A204.1 (cell line): ENCODE measurements around the gene VPS11.
"Not testable (repeated sequence)": the region's sequence is repeated elsewhere in the genome, so short reads cannot be mapped to it uniquely, and the experiment has no call there.

Source experiments
- FAIRE-seq: peaks from 2 replicates; lab custom pipeline; 2012; peaks lifted over from hg19 to GRCh38; lab: Jason Lieb, UNC

Gene VPS11

DNA sequence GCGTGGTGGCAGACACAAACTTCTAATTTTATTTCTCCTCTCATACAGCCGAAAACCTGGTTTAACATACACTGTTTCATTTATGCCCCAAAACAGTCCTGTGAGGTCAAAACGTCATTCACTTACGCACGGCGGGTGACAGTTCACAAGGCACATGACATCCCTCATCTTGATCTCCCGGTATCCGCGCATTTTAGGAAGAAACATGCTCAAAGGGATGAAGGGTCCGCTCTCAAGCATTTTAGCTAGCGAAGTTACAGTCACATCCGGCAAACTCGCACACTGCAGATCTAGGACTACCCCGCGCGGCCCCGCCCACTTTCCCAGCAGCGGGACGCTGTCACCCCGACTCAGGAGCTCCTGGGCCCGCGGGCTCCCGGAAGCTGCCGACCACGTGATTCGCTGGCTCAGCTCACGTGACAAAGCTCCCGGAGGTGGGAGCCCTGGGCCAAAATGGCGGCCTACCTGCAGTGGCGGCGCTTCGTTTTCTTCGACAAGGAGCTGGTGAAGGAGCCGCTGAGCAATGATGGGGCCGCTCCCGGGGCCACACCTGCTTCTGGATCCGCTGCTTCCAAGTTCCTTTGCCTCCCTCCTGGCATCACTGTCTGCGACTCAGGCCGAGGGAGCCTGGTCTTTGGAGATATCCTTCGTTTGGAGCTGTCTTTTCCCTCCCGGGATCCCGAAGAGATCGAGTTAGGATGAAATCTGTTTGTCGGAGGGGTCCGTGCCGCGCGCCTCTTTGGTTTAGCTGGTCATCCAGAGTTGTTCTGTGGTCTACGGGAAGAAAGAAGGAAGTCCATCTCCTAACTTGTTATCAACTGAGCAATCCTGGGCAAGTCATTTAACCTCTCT lies at the start of gene VPS11:
Gene VPS11, plus strand, starts transcription at position 448 of the 852 bp plus-strand sequence. Its CDS starts 6 bp downstream, at position 454.
- peak; percentile 69 for FAIRE-seq

DNA sequence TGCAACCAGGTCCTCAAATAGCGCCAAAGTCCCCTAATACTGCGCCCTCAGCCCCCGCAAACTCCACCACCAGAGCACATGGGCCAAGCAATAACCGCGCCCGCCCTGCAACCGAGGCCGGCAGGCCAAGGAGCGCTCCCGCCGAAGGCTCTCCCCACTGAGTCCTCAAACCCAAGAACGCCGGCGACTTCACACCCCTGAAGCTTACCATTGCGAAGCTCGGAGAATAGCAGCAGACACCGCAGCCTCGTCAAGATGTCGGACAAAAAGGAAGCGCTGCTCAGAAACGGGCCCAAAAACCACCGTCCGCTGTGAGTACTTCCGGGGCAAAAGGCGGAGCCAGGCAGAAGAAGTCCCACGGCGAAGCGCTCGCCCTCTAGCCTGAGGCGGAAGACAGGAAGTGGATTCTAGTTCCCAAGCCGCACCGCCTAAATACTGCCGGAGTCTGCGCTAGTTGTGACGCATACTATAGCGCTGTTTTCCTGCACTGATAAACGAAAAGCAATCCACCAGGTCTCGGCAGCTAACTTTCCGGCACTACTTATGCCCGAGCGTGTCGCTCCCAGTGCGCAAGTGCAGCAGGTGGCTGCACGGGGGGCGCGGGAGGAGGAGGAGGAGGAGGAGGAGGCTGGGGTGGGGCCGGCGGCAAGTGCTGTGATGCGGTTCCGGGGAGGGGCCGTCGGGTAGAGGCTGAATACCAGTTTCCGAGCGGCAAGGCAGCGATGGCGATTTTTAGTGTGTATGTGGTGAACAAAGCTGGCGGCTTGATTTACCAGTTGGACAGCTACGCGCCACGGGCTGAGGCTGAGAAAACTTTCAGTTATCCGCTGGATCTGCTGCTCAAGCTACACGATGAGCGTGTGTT lies 49.3 kb upstream of the VPS11 start, which contains the start of the genes RPS25 and TRAPPC4:
Gene RPS25, minus strand, starts transcription at position 270 of the 865 bp plus-strand sequence. Its CDS starts 59 bp downstream, at position 211.
Gene TRAPPC4, plus strand, starts transcription at position 693 of the 865 bp plus-strand sequence. Its CDS starts 30 bp downstream, at position 723.
- FAIRE-seq: peak; percentile 34

DNA sequence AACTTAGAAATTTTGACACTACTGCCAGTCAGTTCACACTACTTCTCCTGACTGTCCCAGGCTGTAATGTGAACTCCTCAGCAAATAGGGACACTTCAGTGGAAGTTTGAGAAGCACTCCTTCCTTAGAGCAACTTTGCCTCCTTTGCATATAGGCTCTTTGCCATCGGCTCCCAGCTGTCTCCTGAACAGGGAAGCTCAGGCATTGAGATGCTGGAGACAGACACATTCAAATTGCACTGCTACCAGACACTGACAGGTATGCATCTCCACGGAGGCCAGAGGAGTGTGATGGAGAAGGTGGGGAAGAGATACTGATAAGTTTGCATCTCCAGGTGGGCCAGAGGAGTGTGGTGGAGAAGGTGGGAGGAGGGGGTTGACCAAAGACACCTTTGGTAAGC lies 47.6 kb upstream of the VPS11 start:
- no peak for FAIRE-seq

DNA sequence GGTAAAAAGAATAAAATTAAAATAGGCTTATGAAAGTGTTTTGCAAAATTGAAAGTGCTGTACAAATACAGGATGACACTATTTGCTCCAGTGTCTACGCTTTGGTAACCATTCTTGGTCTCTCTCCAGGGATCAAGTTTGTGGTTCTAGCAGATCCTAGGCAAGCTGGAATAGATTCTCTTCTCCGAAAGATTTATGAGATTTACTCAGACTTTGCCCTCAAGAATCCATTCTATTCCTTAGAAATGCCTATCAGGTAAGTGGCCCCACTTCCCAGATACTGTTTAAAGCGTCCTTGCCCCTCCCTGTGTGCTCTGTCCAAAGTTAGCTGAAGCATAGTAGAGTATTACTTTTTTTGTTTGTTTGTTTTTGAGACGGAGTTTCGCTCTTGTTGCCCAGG lies 46.0 kb upstream of the VPS11 start:
- no peak for FAIRE-seq

DNA sequence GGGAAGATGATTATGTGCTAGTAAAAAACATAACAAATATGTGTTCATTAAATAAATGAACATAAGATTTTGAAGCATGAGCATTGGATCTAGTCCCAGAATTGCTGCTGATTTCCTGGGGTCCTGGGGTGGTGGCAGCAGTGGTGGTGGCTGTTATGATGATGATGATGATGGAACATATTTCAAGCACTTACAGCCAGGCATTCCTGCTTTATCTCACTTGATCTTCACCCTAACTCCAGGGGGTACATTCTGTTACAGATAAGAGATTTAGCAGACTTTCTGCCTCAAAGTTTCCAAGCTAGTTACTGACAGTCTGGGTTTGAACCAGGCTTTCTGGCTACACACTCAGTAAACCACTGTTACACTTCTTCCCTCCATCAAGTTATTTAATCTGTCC lies 43.9 kb upstream of the VPS11 start:
- no peak for FAIRE-seq

DNA sequence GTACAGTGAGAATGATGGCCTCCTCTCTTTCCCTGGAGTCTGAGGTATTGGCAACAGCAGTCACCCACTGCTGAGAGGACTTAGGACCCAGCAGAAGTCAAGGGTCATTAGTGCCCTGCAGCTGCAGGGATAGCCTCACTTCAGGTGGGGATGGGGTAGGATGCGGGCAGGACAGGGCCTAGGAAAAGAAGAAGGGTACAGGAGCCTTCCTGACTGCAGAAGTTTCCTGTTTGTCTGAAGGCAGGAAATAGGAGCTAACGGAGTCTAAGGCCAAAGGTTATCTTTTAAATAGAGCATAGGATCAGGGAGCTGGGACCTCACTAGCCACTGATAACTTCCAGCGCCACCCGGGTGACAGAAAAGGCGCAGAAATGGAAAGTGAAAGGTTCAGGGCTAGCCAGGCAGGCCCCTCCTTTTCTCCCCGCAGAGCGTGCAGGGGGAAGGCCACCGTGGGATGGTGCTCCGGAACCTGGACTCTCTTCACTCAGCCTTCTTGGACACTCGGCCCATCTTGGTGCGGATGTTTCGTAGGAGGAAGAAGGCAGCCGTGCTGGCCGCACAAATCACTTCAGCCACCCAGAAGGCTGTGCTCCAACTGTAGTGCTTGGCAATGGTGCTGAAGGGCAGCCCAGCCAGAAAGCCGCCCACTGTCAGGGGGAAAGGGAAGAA lies 43.1 kb upstream of the VPS11 start:
- no peak for FAIRE-seq

DNA sequence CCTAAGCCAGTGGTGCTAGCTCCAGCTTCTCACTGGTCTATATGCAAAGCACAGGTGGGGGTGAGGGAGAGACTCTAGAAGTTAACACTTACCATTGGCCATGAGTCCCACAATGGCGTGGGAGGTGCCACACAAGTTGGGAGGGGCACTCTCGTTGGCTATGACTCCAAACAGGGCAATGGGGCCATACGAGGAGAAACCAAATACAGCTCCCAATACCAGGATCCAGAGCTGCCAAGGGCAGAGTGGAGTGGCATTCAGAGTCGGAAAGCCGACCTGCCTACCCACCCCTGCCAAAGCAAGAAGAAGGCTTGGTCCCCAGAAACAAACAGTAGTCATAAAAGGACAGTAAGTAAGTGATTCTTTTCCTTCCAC lies 42.5 kb upstream of the VPS11 start:
- FAIRE-seq: no peak

DNA sequence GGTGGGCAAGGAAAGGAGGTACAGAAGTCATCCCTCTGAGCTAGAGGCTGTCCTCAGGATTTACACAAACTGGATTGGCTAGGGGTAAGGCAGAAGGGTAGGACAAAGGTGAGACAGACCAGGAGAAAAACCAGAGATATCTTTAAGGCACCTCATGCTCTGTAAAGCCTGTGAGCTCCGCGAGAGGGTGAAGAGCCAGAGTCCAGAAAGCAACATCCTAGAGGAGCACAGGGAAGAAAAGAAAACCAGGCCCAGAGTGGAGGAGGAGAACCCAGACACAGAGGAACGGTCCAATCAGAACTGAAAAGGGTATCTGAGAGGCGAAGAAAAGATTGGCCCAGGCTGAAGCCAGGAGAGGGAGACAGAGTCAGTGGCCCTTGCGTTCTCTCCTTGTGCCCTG lies 42.1 kb upstream of the VPS11 start:
- no peak for FAIRE-seq

DNA sequence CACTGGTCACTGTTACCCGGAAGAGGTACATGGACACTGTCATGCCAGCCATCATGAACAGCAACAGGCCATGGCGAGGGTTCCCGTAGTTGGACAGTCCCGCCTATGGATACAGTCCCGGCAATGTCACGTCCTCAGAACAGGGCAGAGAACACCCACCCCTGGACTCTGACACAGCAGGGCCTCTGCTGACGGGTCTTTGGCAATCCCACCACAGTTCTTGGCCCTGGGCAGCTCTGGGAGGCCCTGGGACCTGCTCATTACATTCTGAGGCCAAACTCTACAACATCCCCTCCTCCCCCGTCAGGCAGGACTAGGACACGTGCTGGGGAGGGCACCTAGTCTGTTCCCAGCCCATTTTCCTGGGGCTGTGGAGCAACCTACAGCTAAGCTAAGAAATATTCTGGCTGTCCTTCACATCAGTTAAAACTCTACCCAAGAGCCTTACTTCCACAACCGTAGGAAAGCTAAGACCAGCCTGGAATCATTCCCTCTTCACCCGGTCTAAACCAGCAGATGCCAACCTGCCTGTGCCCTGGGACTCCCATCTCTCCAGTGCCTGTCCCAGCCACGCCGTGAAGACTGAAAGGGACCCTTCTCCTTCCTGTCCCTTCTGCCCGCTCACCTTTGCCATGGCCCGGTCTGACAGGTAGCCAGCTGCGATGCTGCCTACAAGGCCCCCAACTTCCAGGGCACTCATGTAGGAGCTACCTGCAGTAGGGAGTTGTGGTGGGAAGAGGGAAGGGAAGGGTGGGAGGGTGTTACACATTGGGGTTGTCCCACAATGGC lies 41.4 kb upstream of the VPS11 start:
- no peak for FAIRE-seq

DNA sequence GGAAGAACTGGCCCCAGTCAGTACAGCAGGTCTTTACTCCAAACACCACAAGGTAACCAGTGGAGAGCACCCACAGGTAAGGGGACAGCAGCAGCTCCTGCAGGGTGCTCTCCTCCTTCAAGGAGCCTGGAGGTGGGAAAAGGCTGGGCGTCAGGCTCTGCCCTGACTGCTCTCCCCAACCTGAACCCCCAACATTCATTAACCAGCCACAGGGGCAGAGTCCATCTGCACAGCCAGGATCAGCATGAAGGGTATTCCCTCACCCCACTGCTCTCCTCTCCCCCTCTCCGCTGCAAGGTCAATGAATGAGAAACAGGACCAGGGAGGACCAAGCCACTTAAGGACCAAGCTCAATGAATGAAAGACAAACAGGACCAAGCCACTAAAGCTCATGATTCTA lies 40.6 kb upstream of the VPS11 start:
- FAIRE-seq: no peak

DNA sequence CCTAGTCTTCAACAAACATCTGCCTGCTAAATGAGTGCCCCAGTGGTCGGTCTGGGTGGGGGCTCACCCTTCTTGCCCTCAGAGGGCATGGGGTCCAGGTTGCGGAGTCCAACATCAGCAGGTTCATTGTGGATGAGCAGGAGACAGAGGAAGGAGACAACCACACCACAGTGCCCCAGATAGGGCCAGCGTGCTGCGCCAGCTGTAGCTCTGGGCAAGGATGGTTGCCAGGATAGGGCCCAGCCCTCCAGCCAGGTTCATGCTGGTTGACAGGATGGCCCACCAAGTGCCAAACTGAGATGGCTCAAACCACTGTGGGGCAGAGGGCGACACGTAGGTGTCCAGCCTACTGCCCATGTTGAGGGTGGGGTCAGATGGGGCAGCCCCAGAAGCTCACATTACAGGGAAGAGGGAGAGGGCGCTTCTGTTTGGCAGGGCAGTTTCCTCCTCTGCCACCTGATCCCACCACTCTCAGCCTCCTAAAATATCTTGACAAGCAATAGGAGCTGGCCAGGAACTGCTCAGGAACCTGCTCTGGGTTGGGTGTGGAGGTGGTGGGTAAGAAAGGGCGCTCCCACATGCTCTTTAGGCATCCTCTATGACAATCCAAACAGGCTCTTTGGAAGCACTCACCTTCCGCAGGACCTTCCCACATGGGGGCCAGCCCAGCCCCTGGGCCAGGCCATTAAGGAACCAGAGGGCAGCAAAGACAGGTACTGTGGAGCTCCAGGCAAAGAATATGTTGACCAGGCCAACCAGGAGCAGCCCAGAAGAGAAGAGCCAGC lies 39.9 kb upstream of the VPS11 start:
- no peak for FAIRE-seq

DNA sequence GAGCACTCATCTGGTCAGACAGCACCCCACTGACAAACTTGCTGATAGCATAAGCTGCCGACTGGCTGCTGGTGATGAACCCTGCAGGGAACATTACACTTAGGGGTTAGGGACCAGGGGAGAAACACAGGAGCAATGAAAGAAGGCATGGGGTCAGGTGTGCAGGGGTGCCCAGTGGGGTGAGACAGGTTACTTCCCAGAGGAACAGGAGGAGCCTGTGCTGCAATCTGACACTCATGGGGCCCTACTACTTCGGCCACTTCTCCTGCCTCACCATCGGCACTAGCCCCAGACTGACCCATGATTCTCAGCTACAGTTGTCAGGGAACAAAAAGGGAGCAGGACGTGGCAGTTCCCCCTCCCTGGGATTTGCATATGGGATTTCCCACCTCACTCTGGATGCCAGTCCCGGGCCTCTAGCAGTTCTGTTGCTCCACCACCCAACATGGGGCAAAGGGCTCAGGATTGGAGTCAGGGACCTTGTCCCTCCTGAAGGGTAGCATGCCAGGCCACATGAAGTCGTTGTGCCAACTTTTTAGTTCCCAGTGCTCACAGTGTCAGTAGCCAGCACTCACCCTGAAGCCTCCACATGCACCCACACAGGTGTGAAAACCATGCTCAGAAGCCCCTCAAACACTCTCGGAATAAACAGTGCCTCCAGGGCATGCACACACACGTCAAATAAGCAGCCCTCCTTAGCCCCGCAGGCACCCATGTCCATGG lies 39.1 kb upstream of the VPS11 start:
- FAIRE-seq: no peak

DNA sequence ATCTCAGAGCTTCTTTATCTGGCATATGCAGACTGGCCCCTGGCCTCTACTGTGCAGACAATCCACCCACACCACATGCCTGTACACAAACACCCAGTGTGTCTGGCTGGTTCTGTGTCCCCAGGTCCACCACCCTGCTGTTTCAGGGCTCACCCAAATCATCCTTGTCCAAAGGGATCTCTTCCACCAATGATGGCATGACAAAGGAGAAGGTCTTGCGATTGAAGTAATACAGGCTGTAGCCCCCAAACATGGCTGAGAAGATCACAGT lies 38.6 kb upstream of the VPS11 start:
- no peak for FAIRE-seq

DNA sequence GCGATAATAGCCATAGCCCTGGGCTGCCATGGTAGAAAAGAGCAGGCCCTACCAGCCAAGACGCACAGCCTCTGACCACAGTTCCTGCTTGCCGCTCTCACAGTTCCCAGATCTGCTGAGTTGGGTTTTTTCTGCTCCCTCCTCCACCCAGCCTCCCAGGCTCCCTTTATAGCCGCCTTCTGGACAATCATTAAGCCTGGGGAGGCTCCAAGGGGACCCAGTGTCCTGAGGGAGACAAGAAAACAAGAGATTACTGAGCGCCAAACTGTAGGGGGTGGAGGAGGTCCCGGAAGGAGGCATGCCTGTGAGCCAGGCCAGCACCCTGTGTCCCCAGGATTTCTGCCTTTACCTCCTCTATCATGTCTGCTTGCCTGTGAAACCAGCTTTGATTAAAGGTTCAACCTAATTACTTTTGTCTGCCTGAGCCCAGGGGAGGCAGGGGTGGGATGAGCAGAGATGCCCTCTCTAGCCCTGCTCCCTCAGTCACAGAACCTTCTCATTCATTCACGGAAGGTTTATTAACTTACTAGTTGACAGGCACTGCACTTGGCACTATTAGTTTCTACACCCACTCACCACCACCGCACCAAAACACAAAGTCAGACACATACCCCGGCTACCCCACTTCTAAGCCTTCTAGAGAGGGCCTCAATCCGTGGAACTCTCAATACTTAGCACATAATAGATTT lies 38.1 kb upstream of the VPS11 start:
- FAIRE-seq: no peak

DNA sequence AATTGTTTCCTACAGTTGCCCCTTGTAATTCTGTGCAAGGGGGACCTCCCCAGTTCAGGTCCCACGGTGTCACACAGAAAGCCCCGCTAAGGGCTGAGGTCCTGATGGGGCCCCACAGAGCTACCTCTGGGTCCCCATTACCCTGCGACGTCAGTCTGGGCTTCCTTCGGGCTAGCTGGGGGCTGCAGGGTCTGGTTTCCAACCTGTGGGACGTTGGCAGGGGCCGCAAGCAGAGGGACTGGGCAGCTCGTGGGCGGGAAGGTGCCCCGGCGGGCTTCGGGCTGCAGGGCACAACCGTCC lies 37.6 kb upstream of the VPS11 start:
- no peak for FAIRE-seq

DNA sequence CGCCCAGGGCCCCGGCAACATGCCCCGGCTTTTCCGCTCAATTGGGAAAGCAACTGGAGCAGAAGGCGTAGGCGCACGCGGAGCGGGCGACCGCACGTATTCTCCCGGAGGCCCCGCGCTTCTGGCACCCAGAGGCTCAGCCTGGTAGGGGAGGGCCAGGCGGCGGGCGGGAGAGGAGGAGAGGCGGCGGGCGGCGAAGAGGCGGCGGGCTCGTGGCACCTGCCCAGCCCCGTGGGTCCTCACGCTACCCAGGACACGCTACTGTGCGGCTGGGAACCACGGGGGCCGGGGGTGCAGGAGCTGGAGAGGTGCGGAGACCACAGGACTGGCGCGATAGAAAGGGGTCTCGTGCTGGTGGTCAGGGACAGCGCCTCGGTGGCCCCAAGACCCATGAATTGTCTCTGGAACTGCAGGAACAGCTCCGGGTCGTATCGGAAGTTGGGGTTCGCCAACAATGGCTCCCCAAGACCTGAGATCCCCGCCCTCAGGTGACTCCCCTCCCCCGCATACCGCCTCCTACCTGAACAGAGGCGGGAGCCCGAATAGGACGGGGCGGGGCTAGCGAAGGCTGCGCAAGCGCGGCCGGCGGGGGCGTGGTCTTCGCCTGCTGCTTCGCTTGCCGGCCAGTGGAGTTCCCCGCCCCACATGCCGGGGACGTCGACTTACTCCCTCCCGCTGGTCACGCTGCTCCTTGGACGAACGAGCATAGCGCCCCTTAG lies 37.1 kb upstream of the VPS11 start, which contains the start of gene SLC37A4:
Gene SLC37A4, minus strand, starts transcription at position 549 of the 719 bp plus-strand sequence.
- FAIRE-seq: peak; percentile 89

DNA sequence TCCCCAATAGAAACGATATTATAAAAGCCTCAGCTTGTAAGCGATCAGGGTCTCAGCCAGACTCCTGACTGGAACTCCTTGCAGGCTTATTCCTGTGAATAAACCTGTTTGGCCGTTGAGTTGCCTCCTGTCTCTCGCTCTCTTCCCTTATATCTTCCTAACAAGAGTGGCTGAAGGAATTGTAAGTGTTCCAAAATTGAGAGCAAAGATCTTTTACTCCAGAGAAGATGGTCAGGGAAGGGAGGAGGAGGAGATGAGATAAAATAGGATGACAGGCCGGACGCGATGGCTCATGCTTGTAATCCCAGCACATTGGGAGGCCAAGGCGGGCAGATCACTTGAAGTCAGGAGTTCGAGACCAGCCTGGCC lies 35.7 kb upstream of the VPS11 start:
- no peak for FAIRE-seq

DNA sequence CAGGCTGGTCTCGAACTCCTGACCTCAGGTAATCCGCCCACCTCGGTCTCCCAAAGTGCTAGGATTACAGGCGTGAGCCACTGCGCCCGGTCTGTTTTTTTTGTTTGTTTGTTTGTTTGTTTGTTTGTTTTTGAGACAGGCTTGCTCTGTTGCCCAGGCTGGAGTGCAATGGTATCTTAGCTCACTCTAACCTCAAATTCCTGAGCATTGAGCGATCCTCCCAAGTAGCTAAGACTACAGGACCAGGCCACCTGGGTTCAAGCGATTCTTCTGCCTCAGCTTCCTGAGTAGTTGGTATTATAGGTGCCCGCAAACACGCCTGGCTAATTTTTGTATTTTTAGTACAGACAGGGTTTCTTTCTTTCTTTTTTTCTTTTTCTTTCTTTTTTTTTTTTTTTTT lies 34.2 kb upstream of the VPS11 start:
- FAIRE-seq: not testable (repeated sequence)

DNA sequence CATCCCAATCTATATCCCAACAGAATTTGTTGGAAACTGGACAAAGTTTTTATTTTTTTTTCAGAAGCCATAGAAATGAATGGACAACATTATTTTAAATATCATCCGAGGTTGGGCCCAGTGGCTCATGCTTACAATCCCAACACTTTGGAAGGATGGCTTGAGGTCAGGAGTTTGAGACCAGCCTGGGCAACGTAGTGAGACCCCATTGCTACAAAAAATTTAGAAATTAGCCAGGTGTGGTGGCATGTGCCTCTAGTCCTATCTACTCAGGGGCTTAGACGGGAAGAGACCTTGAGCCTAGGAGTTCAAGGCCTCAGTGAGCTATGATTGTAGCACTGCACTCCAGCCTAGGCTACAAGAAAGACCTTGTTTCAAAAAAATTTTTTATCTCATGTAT lies 32.8 kb upstream of the VPS11 start:
- no peak for FAIRE-seq
